GM21825 (cell line): ENCODE measurements around the gene TMEM178A.

Source experiments
- ATAC-seq: cut with Tn5 transposase; IDR thresholded peaks from one replicate; pipeline ENCODE4 v1.9.1; 2021; ENCODE audit warnings: mild to moderate bottlenecking, moderate library complexity; ENCODE audit not compliant: unreplicated experiment

Gene TMEM178A

DNA sequence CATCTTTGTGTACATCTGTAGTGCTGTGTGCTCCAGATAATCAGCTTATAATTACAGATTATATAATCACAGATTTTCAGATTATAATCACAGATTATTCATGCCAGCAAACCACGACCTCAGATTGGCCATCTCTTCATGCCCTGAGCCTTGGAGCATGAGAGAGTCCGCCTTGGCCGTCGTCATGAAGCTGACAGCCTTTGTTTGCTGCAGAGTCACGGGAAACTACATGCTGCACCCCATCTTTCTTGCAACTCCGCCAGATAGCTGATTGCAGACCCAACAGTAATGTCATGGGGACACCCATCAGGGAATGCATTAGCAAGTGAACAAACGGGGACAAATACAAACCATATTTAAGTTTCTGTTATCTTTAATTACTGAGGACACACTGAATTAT lies 7.3 kb downstream of the TMEM178A start:
- ATAC-seq: no peak

DNA sequence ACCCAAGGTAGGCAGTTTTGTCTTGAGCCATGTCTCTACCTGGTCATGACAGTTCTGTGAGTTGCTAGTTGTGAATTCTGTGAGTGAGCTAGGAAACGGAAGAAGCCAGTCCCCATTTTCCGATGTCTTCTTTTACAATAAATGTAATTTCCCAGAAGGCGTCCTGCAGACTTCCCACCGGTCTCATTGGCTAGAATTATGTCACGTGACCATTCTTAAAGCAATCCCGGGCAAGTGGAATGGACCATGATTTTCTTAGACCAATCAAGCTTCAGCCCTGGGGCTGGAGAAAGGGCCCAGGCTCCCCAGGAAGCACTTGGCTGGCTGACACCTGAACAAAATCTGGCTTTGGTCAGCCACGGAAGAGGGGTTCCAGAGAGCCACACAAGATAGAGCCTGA lies 10.6 kb downstream of the TMEM178A start:
- ATAC-seq: no peak

DNA sequence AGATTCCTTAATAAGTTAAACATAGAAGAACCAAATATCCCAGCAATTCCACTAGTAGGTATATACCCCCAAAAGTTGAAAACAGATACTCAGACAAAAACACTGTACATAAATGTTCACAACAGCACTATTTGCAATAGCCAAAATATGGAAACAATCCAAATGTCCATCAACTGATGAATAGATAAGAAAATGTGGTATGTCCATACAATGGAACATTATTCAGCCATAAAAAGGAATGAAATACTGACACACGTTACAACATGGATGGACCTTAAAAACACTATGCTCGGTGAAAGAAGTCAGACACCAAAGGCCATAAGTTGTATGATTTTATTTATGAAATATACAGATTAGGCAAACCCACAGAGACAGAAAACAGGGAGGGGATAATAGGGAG lies 12.5 kb downstream of the TMEM178A start:
- no peak for ATAC-seq

DNA sequence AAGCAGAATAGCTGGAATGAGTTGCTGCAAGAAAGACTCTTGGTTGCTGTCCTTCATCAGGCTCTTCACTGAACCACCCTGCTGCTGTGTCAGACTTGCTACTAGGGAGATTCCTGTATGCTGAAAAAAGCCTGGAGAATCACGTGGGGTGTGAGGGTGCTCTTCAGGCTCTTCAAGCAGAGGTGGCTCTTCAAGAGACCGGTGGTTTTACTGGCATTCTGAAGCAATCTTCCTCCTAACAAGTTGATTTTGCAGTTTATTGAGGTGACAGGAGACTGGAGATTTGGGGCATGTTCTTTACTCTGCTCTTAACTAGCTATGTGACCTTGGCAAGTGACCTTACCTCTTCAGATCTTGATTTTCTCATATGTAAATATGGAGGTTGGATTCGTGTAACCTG lies 14.1 kb downstream of the TMEM178A start:
- ATAC-seq: no peak

DNA sequence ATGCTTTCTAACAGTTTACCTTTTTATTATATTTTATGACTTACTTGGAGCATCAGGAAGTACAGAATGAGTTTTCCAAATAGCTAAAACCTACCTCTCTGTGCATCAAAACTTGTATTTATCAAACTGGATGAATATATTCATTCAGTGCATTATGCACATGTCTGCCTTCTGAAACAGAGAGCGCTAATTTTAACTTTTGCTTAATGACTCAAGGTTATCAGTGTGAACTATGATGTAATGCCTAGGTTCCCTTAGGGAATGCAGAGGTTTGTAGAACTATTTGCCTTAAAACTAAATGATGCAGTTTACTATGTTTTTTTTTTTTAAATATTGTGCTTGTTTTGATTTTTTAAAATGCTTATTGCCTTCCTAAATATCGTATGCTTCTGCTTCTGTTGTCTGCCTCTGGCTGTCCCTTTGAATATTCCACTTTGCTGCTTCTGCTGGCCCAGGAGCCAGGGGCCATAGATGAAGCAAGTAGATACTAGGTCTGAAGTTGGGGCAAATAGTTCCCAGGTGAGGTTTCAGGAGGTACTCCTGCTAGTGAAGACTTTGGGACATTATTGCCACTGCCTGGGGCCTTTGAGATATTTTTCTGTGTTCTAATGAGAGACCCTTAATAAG lies 16.5 kb downstream of the TMEM178A start:
- ATAC-seq: no peak

DNA sequence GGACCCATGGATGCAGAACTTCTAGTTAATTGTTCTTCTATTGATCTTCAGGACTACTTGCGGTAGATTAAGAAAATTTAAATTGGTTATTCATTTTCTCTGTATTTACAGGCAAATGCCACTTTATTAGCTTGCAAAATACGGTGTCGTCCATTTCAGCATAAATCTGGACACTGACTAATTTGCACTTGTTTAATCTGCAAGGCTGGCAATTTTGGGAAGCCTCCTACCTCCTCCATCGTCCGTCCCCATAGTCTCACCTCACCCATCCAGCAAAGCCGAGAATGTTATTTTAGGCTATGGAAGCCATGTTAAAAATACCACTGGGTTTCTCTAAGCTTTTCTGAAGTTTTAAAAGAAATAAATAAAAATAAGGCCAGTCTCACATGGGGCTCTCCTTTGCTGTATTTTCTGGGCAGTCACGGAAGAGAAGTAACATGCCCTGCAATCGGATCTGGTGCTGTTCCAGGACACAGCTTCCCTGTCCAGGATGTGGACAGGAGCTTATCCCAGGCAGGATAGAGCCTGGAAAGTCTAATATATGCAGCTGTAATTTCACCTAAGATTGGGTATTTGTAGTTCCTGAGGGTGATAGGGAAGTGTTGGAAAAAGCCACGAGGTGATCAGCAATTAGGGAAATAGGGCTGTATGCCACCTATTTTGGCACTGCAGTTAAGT lies 17.4 kb downstream of the TMEM178A start:
- no peak for ATAC-seq

DNA sequence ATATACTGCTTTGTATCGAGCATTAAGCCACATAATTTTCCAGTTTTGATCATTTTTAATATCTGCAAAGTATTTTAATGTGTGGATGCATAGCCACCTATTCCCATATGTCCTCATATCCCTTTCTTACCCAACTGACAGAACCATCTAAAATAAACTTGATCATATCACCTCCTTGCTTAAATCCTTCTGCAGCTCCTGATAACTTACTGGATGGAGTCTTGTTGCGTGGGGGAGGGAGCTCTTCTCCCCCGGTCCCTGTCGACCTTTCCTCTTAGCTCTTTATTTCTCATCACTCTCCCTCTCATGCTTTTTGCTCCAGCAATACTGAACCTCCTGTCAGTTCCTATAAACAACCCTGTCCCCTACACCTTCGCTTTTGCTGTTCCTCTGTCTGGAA lies 18.7 kb downstream of the TMEM178A start:
- no peak for ATAC-seq

DNA sequence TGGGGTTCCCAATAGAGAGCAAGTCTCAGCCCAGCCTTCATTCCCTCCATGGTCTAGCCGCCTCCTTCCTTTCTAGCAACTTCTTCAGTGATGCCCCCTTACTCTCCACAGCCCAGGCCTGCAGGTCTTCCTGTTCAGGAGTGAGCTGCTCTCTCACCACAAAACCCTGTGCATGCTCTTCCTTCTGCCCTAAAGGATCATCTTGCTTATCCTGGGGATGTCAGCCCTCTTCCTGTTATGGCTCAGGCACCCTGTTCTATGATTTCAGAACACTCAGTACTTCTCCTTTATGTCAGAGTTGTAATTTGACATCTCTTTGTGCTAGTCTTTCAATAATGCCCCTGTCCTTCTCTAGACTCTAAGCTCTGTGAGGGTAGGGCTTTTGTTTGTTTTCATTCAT lies 19.4 kb downstream of the TMEM178A start:
- ATAC-seq: no peak

DNA sequence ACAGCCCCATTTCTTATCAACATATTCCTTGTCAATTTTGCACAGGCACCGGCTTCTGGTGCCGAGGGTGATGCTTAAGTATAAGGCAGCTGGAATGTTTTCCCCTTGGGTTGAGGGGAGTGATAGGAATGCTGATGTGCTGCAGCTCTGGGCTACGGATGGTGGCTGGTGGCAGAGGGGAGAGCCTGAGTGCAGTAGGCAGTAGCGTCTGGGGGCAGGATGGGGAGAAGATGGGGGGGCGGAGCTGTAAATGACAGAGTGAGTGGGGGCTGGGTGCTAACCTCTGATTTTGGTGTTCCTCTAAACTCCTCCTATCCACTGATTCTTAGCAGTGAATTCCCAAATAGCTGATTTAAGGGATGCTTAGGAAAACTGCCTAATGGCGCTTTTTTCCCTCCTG lies 20.7 kb downstream of the TMEM178A start:
- no peak for ATAC-seq

DNA sequence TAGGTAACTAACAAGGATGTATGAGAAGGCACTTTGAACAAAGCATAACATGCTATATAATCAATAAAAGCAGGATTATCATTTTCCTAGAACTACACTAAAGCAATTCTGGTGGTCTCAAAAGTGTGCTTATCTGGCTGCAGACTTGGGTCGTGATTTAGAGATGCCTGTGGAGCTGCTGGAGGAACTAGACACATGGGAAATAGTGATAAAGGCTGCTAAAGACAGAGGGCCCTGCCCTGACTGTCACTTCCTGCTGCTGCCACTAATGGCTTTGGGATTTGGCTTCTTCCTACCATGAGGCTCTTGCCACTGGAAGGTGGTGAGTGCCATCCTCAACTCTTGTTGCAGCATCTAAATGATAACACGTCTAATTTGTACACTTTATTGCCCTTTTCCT lies 22.5 kb downstream of the TMEM178A start:
- no peak for ATAC-seq

DNA sequence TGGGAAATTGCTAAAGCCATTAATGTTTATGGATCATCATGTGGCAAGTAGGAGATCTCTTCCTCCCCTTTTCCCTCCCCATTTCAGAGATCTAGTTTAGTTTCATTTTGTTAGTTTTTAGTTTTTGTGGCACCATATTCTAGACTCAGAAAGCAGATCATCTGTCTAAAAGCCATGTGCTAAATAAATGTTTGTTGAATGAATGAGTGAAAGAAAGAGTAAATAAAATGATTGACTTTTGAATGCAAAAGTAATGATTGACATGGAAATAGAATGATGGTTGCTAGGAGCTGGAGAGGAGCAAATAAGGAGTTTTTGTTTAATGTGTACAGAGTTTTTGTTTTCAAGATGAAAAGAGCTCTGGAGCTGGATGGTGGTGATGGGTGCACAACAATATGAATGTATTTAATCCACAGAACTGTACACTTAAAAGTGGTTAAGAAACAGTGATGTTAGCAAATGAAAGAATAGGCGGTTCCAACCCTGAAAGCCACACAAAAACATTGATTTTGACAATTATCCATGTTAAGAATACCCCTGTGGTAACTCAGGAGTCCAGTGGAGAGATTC lies 23.6 kb downstream of the TMEM178A start:
- ATAC-seq: no peak

DNA sequence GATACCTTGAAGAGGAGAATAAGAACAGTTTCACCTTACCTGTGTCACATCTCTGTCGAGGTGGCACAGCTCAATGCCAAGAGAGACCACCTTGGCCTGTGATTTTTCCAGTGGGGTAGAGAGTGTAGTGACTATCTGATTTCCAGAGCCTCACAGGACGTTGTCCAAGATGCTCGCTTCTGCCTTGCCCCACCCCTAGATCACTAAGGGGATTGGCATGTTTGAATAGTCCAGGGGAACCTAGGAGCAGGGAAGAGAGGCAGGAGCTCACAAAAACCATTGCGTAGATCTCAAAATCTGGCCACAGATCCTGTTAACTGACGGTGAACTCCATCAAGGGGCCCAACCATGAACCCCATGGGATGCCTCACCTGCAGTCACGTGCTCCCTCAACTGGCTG lies 24.2 kb downstream of the TMEM178A start:
- ATAC-seq: no peak

DNA sequence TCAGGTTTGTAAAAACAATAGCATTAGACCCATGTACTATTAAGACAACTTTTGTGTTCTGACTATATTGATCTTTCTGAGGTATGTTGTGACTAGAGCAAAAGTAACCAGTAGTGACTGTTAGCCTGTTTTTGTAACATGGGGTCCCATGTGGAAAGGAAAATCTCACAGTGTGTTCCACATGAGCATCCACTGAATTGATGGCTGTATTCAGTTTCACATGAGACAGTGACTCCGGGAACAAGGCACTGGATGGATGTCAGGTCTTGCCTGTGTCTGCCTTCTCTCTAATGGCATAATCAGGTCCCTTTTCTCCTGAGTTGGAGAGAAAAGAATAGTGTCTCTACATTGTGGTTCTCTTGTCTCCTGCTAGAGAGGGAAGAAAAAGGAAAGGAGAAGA lies 27.5 kb downstream of the TMEM178A start:
- ATAC-seq: no peak

DNA sequence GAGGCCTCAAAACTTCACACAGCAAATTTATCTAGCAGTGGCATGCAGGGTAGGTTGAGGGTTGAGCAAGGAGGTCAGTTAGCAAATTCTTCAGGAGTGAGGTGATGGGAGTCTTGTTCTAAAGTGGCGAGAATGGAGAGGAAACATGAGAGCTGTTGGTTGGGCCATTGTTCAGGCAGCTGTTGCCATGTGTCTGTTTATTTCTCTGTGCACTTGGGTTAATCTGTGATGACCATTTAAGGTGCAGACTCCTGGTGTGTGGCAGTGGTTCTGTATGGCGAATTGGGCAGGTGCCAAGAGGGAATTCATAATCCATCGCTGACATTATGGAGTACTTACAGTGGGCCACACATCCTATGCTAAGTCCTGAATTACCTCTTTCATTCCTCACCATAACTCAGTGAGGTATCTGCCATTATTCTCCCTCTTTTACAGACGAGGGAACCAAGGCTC lies 30.4 kb downstream of the TMEM178A start:
- ATAC-seq: no peak

DNA sequence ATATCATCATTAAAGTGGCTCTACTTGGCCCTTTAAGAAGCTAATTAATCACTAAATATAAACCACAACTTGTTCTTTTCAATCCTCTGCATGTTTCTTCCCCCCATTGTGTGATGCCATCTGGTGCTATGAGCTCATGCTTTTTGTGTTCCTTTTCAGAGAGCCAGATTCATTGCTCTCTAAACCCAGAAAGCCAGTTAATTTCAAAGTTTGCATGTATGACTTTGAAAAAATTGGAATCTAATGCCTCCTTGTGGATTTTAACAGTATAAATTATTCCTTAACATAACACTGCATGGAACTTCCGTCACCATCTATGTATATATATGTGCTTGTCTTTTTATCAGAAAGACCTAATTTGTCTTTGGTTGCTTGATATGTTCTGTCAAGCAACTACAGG lies 31.1 kb downstream of the TMEM178A start:
- ATAC-seq: no peak

DNA sequence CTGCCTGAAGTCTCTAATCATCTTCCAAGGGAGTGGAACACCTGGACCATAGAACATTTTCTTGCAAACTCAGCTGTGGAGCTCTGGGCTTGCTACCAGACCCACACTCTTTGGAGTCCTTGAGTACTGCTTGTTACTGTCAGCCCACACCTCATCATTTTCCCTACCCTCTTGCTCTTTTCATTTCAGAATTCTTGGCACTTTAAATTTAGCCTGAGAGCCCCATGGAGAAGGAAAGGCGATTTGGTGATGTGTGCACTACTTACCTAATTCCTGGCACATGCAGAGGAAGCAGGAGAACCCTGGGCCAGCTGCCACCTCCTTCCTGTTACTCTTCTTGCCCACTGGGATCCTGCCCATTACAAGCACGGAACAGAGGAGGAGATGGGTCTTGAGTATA lies 31.7 kb downstream of the TMEM178A start:
- ATAC-seq: no peak

DNA sequence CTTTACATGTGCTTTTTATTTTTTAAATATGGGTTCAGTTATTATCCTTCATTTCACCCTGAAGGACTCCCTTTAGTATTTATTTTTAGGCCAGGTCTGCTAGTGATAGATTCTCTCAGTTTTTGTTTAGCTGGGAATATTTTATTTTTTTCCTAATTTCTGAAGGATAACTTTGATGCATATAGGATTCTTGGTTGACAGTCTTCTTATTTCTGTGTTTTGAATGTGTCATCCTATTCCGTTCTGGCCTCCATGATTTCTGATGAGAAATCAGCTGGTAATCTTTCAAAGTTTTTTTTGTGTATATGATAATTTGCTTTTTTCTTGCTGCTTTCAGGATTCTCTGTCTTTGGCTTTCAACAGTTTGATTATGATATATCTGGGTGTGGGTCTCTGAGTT lies 35.4 kb downstream of the TMEM178A start:
- no peak for ATAC-seq

DNA sequence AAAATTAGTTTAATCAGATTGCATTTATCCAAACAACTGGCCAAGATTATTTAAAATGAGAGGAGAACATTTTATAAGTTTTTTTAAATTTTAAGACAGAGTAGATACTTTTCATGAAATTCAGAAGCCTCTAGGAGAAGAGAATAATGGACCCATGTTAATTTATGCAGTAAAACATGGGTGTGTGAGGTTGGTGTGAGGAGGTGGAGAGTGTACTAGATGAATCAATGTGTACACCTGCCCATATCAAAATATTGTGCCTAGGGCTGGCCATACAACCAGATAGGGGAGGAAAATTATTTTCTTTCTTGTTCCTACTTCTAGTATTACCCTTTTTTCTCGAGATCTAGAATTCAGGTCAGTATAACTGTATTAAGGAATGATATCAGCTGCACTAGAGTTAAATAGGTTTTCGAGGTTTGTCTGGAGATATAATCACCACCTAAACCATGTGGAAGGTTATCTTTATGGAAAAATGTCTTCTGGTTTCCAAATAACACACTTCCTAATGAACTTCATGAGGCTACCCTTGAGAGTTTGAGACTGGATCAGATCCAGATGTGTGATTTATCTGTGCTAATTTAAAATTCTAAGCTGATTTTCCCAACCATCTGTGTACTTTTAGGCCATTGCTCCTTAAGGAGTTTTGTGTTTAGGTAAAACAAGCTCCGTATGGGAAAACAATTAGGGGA lies 37.6 kb downstream of the TMEM178A start:
- no peak for ATAC-seq

DNA sequence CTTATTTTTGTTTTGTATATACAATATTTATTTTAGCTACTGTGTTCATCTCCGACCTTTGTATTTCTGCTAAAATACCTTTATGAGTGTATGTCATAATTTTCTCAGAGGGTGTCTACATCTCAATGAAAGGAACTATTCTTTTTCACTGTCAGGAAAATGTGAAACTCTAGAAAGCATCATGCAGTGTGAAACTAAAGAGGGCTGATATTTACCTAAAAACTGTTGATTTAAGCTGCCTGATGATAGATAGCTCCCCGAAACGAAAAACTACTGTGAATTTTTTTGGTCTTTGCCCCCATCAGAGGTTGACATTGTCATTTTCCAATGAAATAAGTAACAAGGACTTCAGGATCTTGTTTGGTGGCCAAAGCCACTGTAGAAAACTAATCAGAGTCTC lies 38.8 kb downstream of the TMEM178A start:
- no peak for ATAC-seq

DNA sequence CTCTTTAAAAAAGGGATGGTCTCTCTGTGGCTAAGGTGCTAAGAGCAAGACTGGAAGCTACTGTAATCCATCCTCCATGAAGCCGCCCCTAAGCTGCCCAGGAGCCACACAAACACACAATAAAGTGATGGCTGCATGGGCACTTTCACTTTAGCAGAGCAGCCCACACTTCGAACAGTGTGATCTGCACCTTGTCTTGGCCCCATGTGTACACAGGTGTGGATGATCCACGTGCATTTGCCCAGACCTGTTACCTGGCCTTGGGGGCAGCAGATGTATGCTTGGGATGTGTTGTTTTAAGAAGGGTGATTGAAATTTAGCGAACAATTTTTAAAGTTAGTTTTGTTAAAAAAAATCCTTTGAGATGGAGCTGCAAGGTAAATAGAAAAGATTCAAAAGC lies 39.9 kb downstream of the TMEM178A start:
- ATAC-seq: no peak

DNA sequence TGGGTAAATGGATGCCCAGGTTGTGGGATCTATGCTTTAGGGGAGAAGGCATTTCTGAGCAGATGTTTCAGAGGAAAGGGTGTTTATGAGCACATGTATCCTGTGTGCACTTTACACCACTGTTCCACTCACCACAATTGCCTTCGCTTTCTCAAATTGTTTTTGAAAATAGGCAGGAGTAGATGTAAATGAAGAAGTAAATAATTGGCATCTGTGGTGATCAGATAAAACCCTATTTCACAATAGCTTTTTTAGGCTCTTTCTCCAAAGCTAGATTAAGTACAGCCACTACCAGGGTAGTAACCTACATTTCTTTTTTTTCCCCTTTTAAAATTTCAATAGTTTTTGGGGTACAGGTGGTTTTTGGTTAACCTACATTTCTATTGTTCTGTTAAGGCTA lies 40.6 kb downstream of the TMEM178A start:
- ATAC-seq: no peak

DNA sequence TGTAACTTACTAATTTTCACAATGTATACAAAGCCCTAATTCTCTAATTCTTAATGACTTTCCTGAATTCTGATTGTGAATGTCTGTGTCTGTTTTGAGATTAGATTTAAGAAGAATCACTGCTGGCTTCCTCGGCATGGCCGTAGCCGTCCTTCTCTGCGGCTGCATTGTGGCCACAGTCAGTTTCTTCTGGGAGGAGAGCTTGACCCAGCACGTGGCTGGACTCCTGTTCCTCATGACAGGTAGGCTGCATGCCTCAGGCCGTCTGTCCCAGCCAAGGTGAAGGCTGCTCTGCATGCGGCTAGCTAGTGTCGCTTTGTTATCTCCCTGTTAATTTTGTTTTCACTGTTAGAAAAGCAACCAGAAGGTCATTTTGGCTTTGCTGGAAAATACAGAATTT lies 41.2 kb downstream of the TMEM178A start:
- no peak for ATAC-seq
